PC-3 (cell line): ENCODE measurements around the gene G6PC1.

Experiments used
- EZH2 ChIP-seq: fragments of 300-600 bp; sonication (generic); IDR thresholded peaks from one replicate; pipeline ENCODE4 v1.6.1; 2017; ENCODE audit warnings: antibody characterized with exemption, mild to moderate bottlenecking, low read length; ENCODE audit not compliant: unreplicated experiment
- EZH2phosphoT487 ChIP-seq: fragments of 300-600 bp; sonication (generic); IDR thresholded peaks from 2 replicates; pipeline ENCODE4 v1.6.1; 2018; ENCODE audit warnings: mild to moderate bottlenecking, antibody characterized with exemption, low read length, borderline replicate concordance
- TF ChIP-seq, protein P1 (sequence below): fragments of 300-600 bp; sonication (generic); conservative IDR thresholded peaks from 2 replicates; pipeline ENCODE4 v1.5.1; 2017; ENCODE audit warnings: antibody characterized with exemption, low read depth, mild to moderate bottlenecking, low read length

GRCh38 chr17:42894283-42895184 lies 6.1 kb upstream of the G6PC1 start:
- TF ChIP-seq EZH2 (no peak), EZH2phosphoT487 (no peak)
- TF ChIP-seq, protein P1, sequence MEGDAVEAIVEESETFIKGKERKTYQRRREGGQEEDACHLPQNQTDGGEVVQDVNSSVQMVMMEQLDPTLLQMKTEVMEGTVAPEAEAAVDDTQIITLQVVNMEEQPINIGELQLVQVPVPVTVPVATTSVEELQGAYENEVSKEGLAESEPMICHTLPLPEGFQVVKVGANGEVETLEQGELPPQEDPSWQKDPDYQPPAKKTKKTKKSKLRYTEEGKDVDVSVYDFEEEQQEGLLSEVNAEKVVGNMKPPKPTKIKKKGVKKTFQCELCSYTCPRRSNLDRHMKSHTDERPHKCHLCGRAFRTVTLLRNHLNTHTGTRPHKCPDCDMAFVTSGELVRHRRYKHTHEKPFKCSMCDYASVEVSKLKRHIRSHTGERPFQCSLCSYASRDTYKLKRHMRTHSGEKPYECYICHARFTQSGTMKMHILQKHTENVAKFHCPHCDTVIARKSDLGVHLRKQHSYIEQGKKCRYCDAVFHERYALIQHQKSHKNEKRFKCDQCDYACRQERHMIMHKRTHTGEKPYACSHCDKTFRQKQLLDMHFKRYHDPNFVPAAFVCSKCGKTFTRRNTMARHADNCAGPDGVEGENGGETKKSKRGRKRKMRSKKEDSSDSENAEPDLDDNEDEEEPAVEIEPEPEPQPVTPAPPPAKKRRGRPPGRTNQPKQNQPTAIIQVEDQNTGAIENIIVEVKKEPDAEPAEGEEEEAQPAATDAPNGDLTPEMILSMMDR, result no peak
